HG03135 (cell line): Measurements from ENCODE around the gene CRYBB3.
"Not testable (repeated sequence)": the region's sequence is repeated elsewhere in the genome, so short reads cannot be mapped to it uniquely, and the experiment has no call there.

Source experiments
- ATAC-seq: cut with Tn5 transposase; IDR thresholded peaks from one replicate; pipeline ENCODE4 v1.9.1; 2021; ENCODE audit warnings: mild to moderate bottlenecking, moderate library complexity; ENCODE audit not compliant: unreplicated experiment

Gene CRYBB3

DNA sequence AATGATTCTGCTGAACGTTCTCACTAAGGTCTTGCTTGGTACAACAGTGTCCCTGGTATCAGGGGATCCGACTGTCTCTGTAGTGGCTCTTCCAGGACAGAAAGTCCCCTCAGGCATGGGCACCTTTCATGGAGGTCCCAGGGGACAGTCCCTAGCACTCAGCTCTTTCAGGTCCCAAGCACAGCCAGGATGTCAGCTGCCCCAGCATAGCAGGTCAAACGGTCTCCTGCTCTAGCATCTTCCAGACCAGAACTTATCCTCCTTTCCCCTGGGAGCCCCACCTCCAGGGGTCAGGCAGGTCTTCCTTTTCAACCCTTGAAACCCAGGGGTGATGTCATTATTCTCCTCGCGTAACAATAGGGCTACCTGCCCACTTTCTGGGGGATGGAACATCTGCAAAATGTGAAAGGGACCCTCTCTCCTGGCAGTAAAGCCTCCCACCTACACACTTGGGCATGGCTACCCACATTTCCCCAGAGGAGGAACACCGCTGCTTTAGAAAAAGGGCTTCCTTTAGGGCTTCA, 24.7 kb upstream of the CRYBB3 start:
- no peak for ATAC-seq

DNA sequence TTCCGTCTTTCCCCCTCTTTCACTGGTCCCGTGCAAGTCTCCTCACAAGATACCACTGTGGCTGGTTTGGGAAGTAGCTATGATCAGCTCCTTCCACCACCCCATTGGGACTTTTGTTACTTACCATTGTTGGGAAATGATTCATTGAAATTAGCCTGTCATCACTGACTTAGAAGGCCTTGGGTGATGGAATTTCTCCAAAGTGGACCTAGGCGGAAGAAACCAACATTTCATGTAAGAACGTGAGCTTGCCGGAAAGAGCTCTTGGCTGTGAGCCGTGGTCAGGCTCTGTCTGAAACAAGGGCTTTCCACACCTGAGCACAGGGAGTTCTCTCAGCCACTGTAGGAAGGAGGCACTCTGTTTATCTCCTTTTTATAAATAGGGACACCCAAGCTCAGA, 23.5 kb upstream of the CRYBB3 start:
- no peak for ATAC-seq

DNA sequence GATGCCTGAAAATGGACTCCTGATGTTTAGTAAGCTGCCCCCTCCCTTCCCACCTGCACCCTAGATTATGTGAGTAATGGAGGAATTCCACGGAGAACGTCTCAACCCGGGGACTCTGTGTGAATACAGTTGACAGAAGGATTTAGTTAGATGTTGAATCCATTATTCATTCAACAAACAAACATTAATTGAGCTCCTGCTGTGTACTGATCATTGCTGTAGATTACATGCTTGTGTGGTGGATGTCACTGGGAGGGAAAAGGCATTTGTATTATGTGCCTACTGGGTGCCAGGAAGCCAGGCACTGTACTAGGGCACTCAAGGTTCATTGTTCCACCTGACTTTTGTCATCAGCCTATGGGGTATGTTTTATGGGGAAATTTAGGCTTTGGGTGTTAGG, 22.9 kb upstream of the CRYBB3 start:
- no peak for ATAC-seq

DNA sequence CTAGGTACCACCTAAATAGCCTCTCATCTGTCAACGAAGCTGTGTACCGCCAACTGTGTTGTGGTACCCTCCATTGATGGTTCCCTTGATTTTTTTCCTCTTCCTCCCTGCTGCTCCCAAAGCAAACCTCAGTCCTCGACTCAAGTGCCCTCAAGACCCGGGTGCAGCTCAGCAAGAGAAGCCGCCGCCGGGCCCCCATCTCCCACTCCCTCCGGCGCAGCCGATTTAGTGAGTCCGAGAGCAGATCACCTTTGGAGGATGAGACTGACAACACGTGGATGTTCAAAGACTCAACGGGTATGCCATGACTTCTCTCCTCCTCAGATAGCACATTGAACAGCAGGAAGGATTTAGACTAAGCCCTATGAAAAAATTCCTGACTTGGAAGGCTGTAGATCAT, 22.4 kb upstream of the CRYBB3 start:
- no peak for ATAC-seq

DNA sequence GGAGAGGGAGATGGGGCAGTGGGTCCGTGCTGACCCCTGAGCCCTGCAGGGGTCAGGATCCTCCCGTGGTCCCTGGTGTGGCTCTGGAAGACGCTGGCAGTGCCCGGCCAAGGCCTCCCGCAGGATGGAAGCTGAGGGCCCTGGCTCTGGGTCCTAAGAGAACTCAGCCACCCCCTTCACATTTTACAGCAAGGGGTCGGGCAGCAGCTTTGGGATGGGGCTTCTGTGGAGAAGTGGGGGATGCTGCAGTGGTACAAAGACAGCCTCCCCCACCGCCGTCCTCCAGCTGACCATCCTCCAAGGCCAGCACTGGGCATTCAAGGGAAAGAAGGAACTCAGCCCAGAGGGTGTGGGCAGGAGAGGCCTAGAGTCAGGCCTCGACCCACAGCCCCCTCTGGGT, 21.8 kb upstream of the CRYBB3 start:
- ATAC-seq: no peak

DNA sequence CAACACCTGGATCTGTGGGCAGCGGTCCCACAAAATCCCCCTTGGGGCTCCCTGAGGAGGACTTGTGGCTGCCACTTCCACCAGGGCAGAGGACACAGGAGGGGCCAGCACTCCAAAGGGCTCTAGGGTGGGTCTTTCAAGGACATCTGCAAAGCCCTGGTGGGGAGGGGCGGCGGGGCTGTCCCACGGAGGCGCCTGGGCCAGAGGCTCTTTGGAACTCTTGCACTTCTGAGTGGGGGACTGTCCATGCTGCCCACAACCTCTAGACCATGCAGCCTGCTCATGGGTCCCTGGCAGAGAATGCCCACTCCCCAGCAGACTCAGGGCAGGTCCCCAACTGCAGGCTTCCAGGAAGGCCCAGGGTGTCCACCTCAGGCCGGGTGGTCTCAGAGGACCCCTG, 21.3 kb upstream of the CRYBB3 start:
- ATAC-seq: not testable (repeated sequence)

DNA sequence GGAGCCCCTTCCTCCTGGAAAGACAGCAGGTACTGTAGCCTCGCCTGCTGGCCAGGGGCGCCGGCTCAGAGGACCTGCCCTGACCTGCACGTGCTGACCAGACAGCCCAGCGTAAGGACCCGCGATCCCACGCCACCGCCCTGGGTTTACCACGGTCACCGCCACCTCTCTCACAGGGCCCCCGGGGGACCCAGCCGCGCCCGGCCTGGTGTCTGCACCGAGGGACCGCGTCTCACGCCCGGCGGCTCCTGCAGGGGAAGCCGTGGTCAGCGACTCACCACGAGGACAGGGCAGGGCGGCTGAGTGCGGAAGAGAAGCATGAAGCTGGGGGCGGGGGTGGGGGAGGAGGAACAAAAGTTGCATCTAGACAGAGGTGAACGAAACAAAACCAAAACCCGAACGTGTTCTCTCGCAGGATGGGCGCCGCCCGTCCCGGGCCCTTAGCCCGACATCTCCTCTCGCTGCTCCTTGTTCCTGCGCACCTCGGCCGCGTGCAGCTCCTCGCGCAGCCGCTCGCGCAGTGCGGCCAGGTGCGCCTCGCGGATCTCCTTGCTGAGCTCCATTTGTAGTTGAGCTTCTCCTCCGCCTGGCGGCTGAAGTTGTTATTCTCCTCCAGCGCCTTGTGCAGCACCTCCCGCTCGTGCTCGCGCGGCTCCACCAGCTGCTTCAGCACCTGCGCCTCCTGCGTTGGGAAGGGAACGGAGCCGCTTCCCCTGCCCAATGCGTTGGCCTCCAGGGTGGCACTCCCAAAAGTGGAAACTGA, 20.6 kb upstream of the CRYBB3 start:
- ATAC-seq: not testable (repeated sequence)

DNA sequence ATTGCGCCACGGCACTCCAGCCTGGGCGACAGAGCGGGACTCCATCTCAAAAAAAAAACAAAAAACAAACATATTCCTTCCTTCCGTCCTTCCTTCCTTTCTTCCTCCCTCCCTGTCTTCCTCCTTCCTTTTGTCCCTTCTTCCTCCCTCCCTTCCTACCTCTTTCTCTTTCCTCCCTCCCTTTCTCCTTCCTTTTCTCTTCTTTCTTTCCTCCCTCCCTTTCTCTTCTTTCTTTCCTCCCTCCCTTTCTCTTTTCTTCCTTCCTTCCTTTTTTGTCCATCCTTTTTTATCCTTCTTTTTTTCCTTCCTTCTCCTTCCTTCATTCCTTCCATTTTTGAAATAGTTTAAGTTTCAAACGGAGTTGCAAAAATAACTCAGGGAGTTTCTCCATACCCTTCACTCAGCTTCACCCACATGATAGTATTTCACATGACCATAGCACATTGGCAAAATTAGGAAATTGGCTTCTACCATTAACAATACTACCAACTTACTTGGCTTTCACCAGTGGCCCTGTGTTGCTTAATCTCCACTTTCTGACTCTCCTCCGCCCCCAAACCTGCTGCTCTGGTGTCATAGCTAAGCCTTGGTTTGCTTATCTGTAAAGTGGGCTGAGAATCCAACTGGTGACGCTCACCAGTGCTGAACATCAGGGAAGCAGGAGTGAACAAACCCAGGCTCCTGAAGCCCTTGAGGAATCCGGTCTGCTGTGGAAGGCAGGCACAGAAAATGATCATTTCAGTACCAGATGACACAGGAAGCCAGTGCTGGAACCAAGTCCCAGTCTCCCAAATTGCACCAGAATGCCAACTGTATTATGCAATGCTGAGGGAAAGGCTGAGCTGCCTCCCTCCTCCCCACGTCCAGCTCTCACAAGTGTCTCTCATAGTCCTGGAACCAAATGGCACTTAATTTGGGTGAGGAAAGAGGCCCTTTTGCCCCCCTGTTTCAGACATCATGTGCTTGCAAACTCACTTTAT, 17.2 kb upstream of the CRYBB3 start:
- ATAC-seq: no peak

DNA sequence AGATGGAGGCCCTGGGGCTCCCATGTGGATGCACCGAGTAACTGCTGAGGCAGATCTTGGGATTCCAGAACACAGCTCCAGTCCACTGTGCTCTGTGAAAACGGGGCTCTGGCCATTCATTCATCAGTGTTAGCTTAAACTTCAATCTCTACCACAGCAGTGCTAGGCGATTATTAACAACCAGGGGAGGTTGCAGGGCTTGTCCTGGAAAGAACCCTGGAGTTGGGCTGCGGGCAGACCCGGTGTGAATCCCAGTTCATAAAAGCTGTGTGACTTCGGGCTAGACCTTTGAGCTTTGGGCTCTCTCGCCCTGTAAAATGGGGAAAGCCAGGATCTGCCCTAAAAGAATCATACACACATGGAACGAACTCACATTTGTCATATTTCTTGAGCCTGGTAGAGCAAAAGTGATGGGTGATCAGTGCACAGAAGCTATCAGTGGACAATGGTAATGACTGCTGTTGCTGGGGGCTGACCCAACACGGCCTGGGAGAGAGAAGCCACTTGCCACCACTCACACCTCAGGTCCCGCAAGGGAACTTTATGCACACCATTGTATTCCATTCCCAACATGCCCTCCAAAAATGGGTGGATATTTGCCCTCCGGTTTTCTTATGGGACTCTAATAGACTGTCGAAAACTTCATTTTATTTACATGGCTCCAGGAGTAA, 15.6 kb upstream of the CRYBB3 start:
- no peak for ATAC-seq

DNA sequence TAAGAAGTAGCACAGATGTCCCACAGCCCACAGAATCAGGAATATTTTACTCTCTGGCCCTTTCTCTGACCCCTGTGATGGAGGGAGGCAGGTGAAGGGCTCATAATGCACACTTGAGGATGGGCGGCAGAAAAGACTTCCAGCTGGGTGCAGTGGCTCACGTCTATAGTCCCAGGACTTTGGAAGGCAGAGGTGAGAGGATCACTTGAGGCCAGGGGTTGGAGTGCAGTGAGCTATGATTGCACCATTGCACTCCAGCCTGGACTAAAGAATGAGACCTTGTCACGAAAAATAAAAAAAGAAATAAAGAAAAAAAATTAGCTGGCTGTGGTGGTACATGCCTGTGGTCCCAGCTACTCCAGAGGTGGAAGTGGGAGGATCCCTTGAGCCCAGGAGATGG, 13.5 kb upstream of the CRYBB3 start:
- ATAC-seq: no peak

DNA sequence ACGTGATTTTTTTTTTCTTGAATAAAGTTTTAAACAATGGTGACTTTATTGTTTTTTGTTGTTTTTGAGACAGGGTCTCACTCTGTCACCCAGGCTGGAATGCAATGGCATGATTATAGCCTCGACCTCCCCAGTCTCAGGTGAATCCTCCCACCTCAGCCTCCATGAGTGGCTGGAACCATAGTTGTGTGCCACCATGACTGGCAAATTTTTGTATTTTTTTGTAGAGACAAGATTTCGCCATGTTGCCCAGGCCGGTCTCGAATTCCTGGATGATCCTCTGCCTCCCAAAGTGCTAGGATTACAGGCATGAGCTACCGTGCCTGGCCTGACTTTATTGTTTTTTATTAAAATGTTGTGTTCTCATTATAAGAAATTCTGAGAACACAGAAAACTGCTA, 12.2 kb upstream of the CRYBB3 start:
- no peak for ATAC-seq

DNA sequence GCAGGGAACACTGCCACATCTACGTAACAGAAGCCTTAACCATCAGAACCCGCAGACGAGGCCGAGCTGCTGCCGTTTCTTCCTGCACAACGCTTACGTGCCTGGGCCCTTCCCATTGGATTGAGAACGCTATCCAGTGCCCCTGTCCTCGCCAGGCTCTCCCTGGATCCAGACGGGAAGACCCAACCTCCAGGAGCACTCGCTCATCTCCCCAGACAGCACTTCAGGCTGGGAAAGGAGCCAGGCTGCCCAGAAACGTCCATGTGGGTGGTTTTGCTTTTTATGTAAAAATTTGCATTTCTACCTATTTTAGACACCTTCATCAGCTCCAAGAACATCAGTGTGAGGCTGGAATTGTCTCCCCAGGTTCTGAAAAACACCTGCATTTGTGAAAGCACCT, 7.3 kb upstream of the CRYBB3 start:
- no peak for ATAC-seq

DNA sequence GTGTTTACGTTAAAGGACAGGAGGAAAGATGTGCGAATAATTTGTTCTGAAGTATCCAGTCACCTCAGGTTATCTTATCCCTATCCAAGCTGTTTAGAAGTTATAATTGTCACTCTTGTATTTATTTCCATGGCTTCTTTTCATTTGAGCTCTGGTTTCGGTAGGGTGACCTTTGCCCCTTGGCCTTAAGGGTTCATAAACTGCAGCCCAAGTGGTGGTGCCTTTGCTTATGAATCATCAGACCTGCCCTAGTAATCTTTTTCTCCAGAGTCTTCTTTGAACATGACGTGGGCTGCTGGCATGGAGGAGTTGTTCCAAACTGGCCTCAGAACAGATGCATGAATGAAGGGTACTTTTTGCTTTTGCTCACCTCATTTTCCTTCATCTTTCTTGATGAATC, 6.5 kb upstream of the CRYBB3 start:
- no peak for ATAC-seq

DNA sequence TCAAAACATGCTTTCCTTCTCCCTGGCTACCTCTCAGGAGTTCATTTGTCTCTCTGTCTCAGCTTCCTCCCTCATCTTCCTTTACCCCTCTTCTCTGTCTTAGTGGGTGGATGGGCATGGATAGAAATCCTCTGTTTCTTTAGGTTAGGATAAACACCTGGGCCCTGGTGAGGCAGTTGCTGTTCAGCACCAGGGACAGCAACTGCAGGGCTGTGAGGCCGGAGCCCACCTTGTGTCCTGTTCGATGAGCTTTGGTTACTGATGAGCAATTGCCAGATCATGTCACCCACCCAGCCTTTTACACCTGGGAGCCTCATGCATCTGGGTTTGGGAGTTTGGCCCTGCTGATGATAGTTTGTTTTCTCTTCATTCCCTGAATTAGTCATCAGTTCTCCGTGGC, 6.1 kb upstream of the CRYBB3 start:
- no peak for ATAC-seq

DNA sequence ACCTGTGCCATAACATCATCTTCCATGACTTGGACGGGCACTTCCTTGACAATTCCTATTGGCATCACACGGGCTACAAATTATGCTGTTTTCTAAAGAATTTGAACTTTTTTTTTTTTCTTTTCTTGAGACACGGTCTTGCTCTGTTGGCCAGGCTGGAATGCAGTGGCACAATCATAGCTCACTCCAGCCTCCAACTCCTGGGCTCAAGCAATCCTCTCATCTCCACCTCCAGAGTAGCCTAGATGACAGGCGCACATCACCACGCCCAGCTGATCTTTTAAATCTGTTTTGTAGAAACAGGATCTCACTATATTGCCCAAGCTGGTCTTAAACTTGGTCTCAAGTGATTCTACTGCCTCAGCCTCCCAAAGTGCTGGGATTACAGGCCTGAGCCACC, 3.3 kb upstream of the CRYBB3 start:
- ATAC-seq: no peak

DNA sequence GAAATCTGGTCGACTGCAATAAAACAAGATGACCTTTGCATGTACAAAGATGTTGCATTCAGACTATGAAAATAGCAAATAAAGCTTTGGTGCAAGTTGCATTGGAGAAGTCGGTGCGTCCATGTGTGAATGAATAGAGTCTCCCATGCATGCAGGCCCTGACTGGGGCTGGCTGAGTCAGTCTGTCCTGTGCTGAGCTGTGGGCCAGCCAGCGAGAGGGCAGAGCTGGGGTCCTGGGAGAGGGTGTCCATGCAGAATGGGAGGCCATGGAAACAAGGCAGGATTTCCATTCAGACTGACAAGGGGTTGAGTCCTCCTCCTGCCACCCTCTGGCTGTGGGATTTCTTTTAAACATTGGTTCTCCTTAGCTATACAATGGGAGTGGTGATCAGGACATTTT, 2.3 kb upstream of the CRYBB3 start:
- ATAC-seq: no peak

DNA sequence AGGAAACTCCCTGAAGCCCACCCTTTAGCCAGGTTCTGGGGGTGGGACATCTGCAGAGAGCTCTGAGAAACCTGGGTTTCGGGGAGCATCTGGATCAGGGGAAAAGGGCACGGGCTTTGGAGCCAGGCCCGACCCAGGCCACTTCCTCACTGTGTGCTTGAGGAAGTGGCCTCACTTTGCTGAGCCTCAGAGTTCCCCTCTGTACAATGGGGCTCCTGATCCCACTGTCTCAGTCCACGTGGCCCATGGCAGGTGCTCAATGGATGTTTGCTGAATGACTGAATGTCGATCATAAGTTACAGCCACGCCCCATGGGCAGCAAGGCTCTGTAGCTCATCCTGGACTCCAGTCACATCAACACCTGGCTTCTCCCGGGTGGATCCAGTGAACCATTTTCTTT, 1.3 kb downstream of the CRYBB3 start:
- no peak for ATAC-seq

DNA sequence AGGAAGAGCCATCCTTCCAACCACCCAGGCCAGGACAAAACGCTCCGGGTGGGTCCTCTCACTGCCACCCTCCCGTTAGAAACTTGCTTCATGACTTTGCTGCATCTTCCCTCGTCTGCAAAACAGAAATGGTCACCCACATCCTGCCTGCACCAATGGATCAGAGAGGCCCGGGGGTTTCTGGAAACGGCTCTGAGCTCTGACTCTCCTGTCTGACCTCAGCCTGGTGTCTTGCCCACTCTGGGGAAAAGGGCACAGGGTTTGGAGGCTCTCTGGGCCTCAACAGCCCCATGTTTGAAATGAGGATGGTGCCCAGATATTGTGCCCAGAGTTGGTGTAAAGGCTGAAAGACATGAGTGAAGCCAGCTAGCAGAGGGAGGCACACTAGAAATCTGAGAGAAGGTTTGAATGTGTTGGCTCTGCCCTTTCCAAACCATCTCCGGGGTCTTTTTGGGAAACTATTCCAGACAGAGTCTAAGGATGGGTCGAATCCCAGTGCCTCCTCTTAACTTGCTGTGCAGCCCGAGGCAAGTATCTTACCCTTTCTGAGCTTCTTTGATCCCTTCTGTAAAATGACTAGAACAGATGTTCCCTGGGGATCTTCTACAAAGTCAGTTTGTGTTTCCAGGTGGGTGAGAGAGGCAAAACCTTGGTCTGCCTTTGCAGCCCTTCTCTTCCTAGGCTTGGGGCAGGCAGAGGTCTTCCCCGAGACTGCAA, 2.1 kb downstream of the CRYBB3 start:
- no peak for ATAC-seq

DNA sequence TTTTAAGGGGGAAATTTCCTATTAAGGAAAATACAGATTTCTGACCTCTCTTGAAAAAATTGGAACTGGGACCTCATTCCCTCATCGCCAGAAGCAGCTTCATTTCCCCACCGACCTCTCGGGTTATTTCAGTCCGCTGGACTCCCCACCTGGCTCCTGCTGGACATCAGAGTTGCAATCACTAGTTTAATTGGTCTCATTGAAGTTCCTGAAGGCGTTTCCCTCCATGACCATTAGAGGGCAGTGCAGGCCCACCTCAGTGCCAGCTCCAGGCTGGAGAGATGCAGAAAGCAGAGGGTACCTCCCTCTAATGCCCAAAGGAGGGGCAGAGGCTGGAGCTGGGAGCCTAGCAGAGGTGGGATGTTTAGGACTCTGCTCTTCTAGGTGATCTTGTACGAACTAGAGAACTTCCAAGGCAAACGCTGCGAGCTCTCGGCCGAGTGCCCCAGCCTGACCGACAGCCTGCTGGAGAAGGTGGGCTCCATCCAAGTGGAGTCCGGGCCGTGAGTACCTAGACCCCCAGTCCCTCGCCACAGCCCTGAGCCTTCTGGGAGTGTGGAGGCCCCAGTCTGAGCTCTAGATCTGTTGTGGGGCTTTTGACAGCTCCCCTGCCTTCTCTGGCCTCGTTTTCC, 2.7 kb downstream of the CRYBB3 start:
- no peak for ATAC-seq

DNA sequence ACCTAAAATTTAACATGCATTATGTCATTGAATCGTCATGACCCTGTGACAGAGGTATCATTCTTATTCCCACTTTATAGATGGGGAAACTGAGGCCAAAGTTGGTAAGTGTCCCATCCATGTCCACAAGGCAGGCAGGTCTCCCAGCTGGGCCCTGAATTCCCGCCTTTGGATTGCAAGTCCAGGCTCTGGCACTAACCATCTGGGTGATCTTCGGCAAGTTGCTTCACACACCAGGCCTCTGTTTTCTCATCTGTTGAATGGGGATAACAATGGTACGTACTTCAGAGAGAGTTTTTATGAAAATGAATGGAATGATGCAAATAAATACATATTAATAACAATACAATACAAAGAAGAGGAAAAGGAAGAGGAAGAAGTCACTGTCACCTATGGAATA, 3.4 kb downstream of the CRYBB3 start:
- no peak for ATAC-seq
